ENCODE results near the gene PTK7. TPM values are rescaled to one million over a fixed set of nuclear protein-coding genes. Genes with fewer than 3 reads are reported as not detected.

The PTK7 gene
- total RNA-seq, 1 experiment from 2014 or later = 105 TPM

DNA sequence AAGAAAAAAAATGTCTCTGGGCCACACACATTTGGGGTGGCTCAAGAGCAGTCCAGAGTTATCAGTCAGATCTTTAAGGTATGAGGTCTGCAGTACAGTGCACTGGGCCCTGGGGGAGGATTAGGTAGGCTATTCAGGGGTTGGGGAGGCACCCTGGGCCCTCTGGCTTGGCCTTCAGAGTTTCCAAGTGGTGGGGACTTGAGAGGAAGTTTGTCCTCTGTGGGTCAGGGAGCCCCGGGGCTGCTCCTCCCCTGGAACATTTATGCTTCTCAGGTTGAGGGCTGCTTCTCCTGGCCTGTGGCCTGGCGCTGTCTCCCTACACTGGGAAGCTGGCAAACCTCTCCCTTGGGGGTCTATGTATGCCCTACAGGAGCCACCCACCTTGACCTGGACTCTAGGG is 46.0 kb downstream of the PTK7 start (continued):
- TF ChIP-seq, protein P1, sequence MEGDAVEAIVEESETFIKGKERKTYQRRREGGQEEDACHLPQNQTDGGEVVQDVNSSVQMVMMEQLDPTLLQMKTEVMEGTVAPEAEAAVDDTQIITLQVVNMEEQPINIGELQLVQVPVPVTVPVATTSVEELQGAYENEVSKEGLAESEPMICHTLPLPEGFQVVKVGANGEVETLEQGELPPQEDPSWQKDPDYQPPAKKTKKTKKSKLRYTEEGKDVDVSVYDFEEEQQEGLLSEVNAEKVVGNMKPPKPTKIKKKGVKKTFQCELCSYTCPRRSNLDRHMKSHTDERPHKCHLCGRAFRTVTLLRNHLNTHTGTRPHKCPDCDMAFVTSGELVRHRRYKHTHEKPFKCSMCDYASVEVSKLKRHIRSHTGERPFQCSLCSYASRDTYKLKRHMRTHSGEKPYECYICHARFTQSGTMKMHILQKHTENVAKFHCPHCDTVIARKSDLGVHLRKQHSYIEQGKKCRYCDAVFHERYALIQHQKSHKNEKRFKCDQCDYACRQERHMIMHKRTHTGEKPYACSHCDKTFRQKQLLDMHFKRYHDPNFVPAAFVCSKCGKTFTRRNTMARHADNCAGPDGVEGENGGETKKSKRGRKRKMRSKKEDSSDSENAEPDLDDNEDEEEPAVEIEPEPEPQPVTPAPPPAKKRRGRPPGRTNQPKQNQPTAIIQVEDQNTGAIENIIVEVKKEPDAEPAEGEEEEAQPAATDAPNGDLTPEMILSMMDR (IDR thresholded peaks at IDR 0.05 in 2 of 3, conservative IDR thresholded peaks at IDR 0.05 in 1 of 3; ENCODE audit: borderline replicate concordance in 1 of 3, insufficient read depth in 1 of 3, low read depth in 2 of 3, low read length in 2 of 3) = no peak
- TF ChIP-seq JUND (IDR thresholded peaks at IDR 0.05) = no peak
- TF ChIP-seq TCF7L2 (IDR thresholded peaks at IDR 0.05; ENCODE audit: borderline replicate concordance, extremely low read depth, insufficient read depth, insufficient read length) = no peak

DNA sequence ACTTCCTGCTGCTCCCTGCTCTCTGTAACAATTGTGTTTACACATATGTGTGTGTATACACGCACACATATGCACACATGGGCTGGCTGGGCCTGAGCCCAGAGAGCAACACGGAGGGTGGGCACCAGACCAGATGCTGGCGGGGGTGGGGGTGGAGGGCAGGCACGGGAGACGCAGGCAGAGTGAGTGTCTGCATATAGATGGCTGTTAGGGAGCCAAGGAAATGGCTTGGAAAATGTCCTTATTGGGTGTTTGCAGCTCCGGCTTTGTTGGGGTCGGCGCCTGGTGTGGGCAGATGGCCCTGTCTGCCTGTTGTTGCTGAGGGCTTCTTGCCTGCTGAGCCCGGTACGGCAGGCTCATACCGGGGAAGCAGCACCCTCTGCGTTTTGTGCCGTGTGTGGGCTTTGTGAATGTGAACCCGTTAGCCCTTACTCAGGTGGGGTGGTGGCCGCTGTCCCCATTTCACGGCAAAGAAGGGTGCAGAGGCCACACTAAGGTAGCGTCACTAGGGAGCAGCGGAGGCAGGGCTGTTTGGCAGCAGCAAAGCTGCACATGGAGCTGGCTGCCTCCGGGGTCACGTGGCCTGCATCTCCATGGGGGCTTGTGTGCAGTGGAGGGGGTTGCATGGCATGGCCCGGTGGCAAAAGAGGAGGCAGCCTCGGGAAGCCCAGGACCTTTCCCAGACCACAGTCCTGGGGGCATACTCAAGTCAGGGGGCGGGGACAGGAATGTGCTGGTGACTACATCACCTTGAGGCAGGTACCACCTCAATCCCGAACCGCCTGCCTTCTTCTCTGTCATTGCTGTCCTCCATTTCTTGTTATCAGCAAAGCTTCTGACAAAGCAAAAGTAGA is 47.6 kb downstream of the PTK7 start:
- H3K9me3 ChIP-seq (ENCODE audit: control insufficient read depth in 1 of 2, insufficient read depth in 1 of 2, low read depth in 1 of 2, low read length in 2 of 2) = no peaks in the 10 kb centered on the region
- peak overlapping the region in 1 of 2 experiments; percentile 15; a peak in 1 of 4 replicates for H3K4me3 ChIP-seq (replicated peaks in 1 of 2; ENCODE audit: low read depth in 1 of 2, low read length in 2 of 2)
- peak overlapping the region; percentile 41 for H3K9ac ChIP-seq (ENCODE audit: low read length)
- intact Hi-C loops (cut with micrococcal nuclease) = loop anchor here (5.0 kb wide), 1 partner anchor 46 kb away; the partner anchor contains the start of gene PTK7
- peak overlapping the region; percentile 73 for H3K4me2 ChIP-seq (ENCODE audit: low read length)
- H3K9me2 ChIP-seq (ENCODE audit: insufficient read depth) = no peaks in the 10 kb centered on the region
- ChIA-PET RAD21 (ENCODE audit: low non-redundant PET in 1 of 2, low total read pairs in 2 of 2, uncharacterized antibody in 2 of 2, unreplicated experiment in 2 of 2) (interaction anchor here in 1 of 2 experiments (1.0 kb wide), 1 partner anchor 20 kb away, joined by 3 read pairs; no protein-coding TSS in a partner anchor), POLR2A (no interaction called here), CTCF (no interaction called here)
- peaks cover 76 to 83% of the 10 kb centered on the region in 2 experiments for H3K4me1 ChIP-seq (ENCODE audit: control insufficient read depth in 1 of 2, insufficient read depth in 2 of 2, low read length in 2 of 2)
- DNase-seq (ENCODE audit: low read depth, low spot score) (no peak), ATAC-seq (no peak; the same call in 1 of the 2 replicates)
- no TSS peak for BruUV-seq (replicated peaks)
- H3K27ac ChIP-seq (ENCODE audit: low read depth, low read length) = peak overlapping the region; percentile 61
- no peak overlapping the region for H2AFZ ChIP-seq (ENCODE audit: low read depth, low read length, poor library complexity, severe bottlenecking)
- no peaks in the 10 kb centered on the region; the same call in 1 of the 2 replicates for H4K20me1 ChIP-seq (ENCODE audit: insufficient read depth)
- no peaks in the 10 kb centered on the region for H3K27me3 ChIP-seq (ENCODE audit: insufficient read depth, low read length)
- H3K79me2 ChIP-seq (ENCODE audit: insufficient read depth, low read length) = peaks cover 58% of the 10 kb centered on the region
- no peaks in the 10 kb centered on the region for H3K36me3 ChIP-seq (ENCODE audit: control insufficient read depth in 1 of 2, insufficient read depth in 2 of 2, low read length in 2 of 2)
- no peak for TF ChIP-seq YY1 (IDR thresholded peaks at IDR 0.05; ENCODE audit: extremely low read depth, insufficient replicate concordance, low read depth, low read length)
- TF ChIP-seq CEBPB (IDR thresholded peaks at IDR 0.05; ENCODE audit: low read depth) = no peak
- no peak for TF ChIP-seq SRF (IDR thresholded peaks at IDR 0.05; ENCODE audit: low read depth)
- no peak for TF ChIP-seq JUND (IDR thresholded peaks at IDR 0.05)
- no peak for TF ChIP-seq EZH2 (IDR thresholded peaks at IDR 0.05)
- no peak for TF ChIP-seq SP1 (IDR thresholded peaks at IDR 0.05; ENCODE audit: low read depth)
- TF ChIP-seq, protein P2, sequence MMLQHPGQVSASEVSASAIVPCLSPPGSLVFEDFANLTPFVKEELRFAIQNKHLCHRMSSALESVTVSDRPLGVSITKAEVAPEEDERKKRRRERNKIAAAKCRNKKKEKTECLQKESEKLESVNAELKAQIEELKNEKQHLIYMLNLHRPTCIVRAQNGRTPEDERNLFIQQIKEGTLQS (IDR thresholded peaks at IDR 0.05) = no peak
- no peak for TF ChIP-seq POLR2AphosphoS5 (IDR thresholded peaks at IDR 0.05; ENCODE audit: low read depth, low read length)
- no peak for TF ChIP-seq SIN3A (IDR thresholded peaks at IDR 0.05; ENCODE audit: low read depth)
- TF ChIP-seq, protein P3, sequence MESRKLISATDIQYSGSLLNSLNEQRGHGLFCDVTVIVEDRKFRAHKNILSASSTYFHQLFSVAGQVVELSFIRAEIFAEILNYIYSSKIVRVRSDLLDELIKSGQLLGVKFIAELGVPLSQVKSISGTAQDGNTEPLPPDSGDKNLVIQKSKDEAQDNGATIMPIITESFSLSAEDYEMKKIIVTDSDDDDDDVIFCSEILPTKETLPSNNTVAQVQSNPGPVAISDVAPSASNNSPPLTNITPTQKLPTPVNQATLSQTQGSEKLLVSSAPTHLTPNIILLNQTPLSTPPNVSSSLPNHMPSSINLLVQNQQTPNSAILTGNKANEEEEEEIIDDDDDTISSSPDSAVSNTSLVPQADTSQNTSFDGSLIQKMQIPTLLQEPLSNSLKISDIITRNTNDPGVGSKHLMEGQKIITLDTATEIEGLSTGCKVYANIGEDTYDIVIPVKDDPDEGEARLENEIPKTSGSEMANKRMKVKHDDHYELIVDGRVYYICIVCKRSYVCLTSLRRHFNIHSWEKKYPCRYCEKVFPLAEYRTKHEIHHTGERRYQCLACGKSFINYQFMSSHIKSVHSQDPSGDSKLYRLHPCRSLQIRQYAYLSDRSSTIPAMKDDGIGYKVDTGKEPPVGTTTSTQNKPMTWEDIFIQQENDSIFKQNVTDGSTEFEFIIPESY (IDR thresholded peaks at IDR 0.05; ENCODE audit: extremely low read depth, insufficient replicate concordance, low read length) = no peak
- TF ChIP-seq, protein P4, sequence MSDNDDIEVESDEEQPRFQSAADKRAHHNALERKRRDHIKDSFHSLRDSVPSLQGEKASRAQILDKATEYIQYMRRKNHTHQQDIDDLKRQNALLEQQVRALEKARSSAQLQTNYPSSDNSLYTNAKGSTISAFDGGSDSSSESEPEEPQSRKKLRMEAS (IDR thresholded peaks at IDR 0.05) = no peak
- TF ChIP-seq, protein P5, sequence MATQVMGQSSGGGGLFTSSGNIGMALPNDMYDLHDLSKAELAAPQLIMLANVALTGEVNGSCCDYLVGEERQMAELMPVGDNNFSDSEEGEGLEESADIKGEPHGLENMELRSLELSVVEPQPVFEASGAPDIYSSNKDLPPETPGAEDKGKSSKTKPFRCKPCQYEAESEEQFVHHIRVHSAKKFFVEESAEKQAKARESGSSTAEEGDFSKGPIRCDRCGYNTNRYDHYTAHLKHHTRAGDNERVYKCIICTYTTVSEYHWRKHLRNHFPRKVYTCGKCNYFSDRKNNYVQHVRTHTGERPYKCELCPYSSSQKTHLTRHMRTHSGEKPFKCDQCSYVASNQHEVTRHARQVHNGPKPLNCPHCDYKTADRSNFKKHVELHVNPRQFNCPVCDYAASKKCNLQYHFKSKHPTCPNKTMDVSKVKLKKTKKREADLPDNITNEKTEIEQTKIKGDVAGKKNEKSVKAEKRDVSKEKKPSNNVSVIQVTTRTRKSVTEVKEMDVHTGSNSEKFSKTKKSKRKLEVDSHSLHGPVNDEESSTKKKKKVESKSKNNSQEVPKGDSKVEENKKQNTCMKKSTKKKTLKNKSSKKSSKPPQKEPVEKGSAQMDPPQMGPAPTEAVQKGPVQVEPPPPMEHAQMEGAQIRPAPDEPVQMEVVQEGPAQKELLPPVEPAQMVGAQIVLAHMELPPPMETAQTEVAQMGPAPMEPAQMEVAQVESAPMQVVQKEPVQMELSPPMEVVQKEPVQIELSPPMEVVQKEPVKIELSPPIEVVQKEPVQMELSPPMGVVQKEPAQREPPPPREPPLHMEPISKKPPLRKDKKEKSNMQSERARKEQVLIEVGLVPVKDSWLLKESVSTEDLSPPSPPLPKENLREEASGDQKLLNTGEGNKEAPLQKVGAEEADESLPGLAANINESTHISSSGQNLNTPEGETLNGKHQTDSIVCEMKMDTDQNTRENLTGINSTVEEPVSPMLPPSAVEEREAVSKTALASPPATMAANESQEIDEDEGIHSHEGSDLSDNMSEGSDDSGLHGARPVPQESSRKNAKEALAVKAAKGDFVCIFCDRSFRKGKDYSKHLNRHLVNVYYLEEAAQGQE (IDR thresholded peaks at IDR 0.05; ENCODE audit: low read depth) = no peak
